Left ventricle myocardium superior (tissue), 1 donor: ENCODE data around the gene SCN1B. TPM values are rescaled to one million over a fixed set of nuclear protein-coding genes. Genes with fewer than 3 reads are reported as not detected.
"Not testable (repeated sequence)": the region's sequence is repeated elsewhere in the genome, so short reads cannot be mapped to it uniquely, and the experiment has no call there.

Source experiments
- ATAC-seq: fragments of 200-7000 bp; cut with Tn5 transposase; one replicate; pipeline ENCODE4 v1.9.1; 2020; ENCODE audit warnings: mild to moderate bottlenecking, moderate library complexity
- DNase-seq: peaks from one replicate; pipeline ENCODE4 v3.0.0-alpha.2; 2020
- intact Hi-C: fragments of 100-400 bp; cut with micrococcal nuclease; formaldehyde crosslinking; loops from one replicate; pipeline ENCODE4 v1.11.0; 2022
- long read RNA-seq: library from polyadenylated mRNA; unstranded; transcript quantifications from one replicate; pipeline ENCODE4 v2.0.0, GENCODE V29; 2021
- total RNA-seq: library from RNA; stranded (reverse); fragmentation: NEBNext Ultra II Directional; extraction: Animal tissue kit (Norgen Biotek cat#: 25700); gene quantifications from one replicate; pipeline ENCODE4 v1.2.1, GENCODE V29; 2021
- donor health status: DM: no; HTN: yes; CAD: no; lungs with severe emphysema.

SCN1B gene
- 45.7 TPM for total RNA-seq
- long read RNA-seq, transcript SCN1B-201 (6 exons, 1,670 nt): major isoform, 99 of 102 reads
- long read RNA-seq, partial matches to known transcripts: 1 of 102 reads
- long read RNA-seq, other reads (novel, unspliced or antisense): 1 of 102 reads

- DNase-seq (peak; percentile 83), ATAC-seq (peak; percentile 82)
- intact Hi-C loops: no loop called here
These were observed at the start of gene SCN1B for GRCh38 chr19:35030257-35031071. SCN1B (plus strand) TSS chr19:35030470; CDS start chr19:35030821, 351 bp downstream.

- no peak for DNase-seq
- intact Hi-C loops: no loop called here
These were observed 48.0 kb upstream of the SCN1B start for GRCh38 chr19:34982275-34982674.

GRCh38 chr19:34983786-34984185 lies 46.5 kb upstream of the SCN1B start:
- DNase-seq (no peak), ATAC-seq (no peak)
- intact Hi-C loops: no loop called here

More at GRCh38 chr19:34982275-34982674, 48.0 kb upstream of the SCN1B start:
- no peak for ATAC-seq

- DNase-seq (no peak), ATAC-seq (no peak)
- intact Hi-C loops: no loop called here
These were observed 46.0 kb upstream of the SCN1B start for GRCh38 chr19:34984287-34984686.

- DNase-seq: peak; percentile 73
- intact Hi-C loops: no loop called here
- ATAC-seq: peak; percentile 98
These were observed 44.8 kb upstream of the SCN1B start for GRCh38 chr19:34985249-34986022.

- DNase-seq: no peak
- intact Hi-C loops: no loop called here
- ATAC-seq: no peak
These were observed 42.2 kb upstream of the SCN1B start for GRCh38 chr19:34988119-34988518.

GRCh38 chr19:34989298-34989697 lies 41.0 kb upstream of the SCN1B start:
- ATAC-seq: no peak
- intact Hi-C loops: no loop called here
- no peak for DNase-seq

GRCh38 chr19:34990578-34991192 lies 39.6 kb upstream of the SCN1B start:
- DNase-seq: no peak

GRCh38 chr19:34991542-34992333 lies 38.5 kb upstream of the SCN1B start:
- ATAC-seq (no peak), DNase-seq (no peak)
- intact Hi-C loops: no loop called here

More at GRCh38 chr19:34990578-34991192, 39.6 kb upstream of the SCN1B start:
- intact Hi-C loops: no loop called here
- no peak for ATAC-seq

- ATAC-seq, intact Hi-C loops, DNase-seq: not testable (repeated sequence)
These were observed 37.7 kb upstream of the SCN1B start for GRCh38 chr19:34992582-34992981.

GRCh38 chr19:34994286-34994642 lies 36.0 kb upstream of the SCN1B start:
- ATAC-seq: no peak
- intact Hi-C loops: no loop called here
- DNase-seq: no peak

- peak; percentile 52 for ATAC-seq
- intact Hi-C loops: no loop called here
- peak; percentile 57 for DNase-seq
These were observed 35.4 kb upstream of the SCN1B start for GRCh38 chr19:34994643-34995541.

- intact Hi-C loops: no loop called here
- DNase-seq: no peak
- ATAC-seq: no peak
These were observed 34.7 kb upstream of the SCN1B start for GRCh38 chr19:34995551-34995950.

GRCh38 chr19:34997071-34997617 lies 33.1 kb upstream of the SCN1B start:
- ATAC-seq: no peak
- intact Hi-C loops: no loop called here

GRCh38 chr19:34998224-34998623 lies 32.0 kb upstream of the SCN1B start:
- intact Hi-C loops, ATAC-seq, DNase-seq: not testable (repeated sequence)

More at GRCh38 chr19:34997071-34997617, 33.1 kb upstream of the SCN1B start:
- DNase-seq: no peak

GRCh38 chr19:34998777-34999497 lies 31.3 kb upstream of the SCN1B start:
- intact Hi-C loops: no loop called here
- ATAC-seq (peak; percentile 18), DNase-seq (no peak)
